SK-N-SH (cell line): Measurements from ENCODE around the gene ABHD17B. TPM values are rescaled to one million over a fixed set of nuclear protein-coding genes. Genes with fewer than 3 reads are reported as not detected.

Source experiments
- CTCF ChIA-PET: fragments of 300-600, 350-600 bp; formaldehyde crosslinking; extraction: SDS; loops from one replicate; lab custom pipeline; 2021; lab: Yijun Ruan, JAX
- POLR2A ChIA-PET: fragments of 350-600 bp; sonication (Branson Sonifier 250); formaldehyde crosslinking; extraction: SDS; loops from one replicate; lab custom pipeline; 2020; ENCODE audit warnings: antibody characterized with exemption, inconsistent platforms; lab: Yijun Ruan, JAX
- DNase-seq: peaks from one replicate; pipeline ENCODE4 v3.0.0; 2012
- H2AFZ ChIP-seq: fragments of 200-600 bp; sonication (generic); 2 replicates; pipeline ENCODE4 v1.8.1; 2016; ENCODE audit warnings: antibody characterized with exemption, mild to moderate bottlenecking, low read depth
- H3F3A ChIP-seq: fragments of 200-600 bp; sonication (generic); replicated peaks from 2 replicates; pipeline ENCODE3; 2016; ENCODE audit warnings: antibody characterized with exemption, mild to moderate bottlenecking; ENCODE audit not compliant: insufficient read depth
- H3K27ac ChIP-seq, 2 experiments: fragments of 200-500 bp in 1 of 2; fragments of 200-600 bp in 1 of 2; sonication (Bioruptor generic) in 1 of 2; sonication (generic), shearing (Covaris generic) in 1 of 2; 2 replicates each; pipeline versions ENCODE4 v1.5.1 to v1.6.1; 2014 to 2016; ENCODE audit warnings: low read depth in 2 of 2, inconsistent platforms in 1 of 2, low read length in 1 of 2, mild to moderate bottlenecking in 1 of 2, mixed read lengths in 1 of 2
- H3K27me3 ChIP-seq: fragments of 200-600 bp; sonication (generic), shearing (Covaris generic); 2 replicates; pipeline ENCODE4 v1.6.1; 2016; ENCODE audit warnings: mixed run types; ENCODE audit not compliant: insufficient read depth
- H3K36me3 ChIP-seq, 2 experiments: fragments of 200-500 bp in 1 of 2; fragments of 200-600 bp in 1 of 2; sonication (Bioruptor generic) in 1 of 2; sonication (generic) in 1 of 2; replicated peaks in 1 of 2; 2 replicates each; pipeline versions ENCODE3 to v1.5.1; 2014 to 2016; ENCODE audit warnings: low read length in 1 of 2, mild to moderate bottlenecking in 1 of 2; ENCODE audit not compliant: insufficient read depth in 2 of 2, control insufficient read depth in 1 of 2
- H3K4me1 ChIP-seq, 2 experiments: fragments of 200-500 bp in 1 of 2; fragments of 200-600 bp in 1 of 2; sonication (Bioruptor generic) in 1 of 2; sonication (generic), shearing (Covaris generic) in 1 of 2; 2 replicates each; pipeline versions ENCODE4 v1.5.1 to v1.6.1; 2014 to 2016; ENCODE audit warnings: low read depth in 1 of 2, low read length in 1 of 2, mixed run types in 1 of 2; ENCODE audit not compliant: insufficient read depth in 2 of 2, control insufficient read depth in 1 of 2
- H3K4me2 ChIP-seq: fragments of 200-600 bp; sonication (generic), shearing (Covaris generic); 2 replicates; pipeline ENCODE4 v1.6.1; 2017; ENCODE audit warnings: mixed run types
- H3K4me3 ChIP-seq, 2 experiments: fragments of 200-500 bp in 1 of 2; fragments of 200-600 bp in 1 of 2; sonication (Bioruptor generic) in 1 of 2; sonication (generic), shearing (Covaris generic) in 1 of 2; 2 replicates each; pipeline versions ENCODE4 v1.5.1 to v1.8.1; 2014 to 2016; ENCODE audit warnings: low read depth in 2 of 2, inconsistent platforms in 1 of 2, low read length in 1 of 2, mild to moderate bottlenecking in 1 of 2, mixed read lengths in 1 of 2, moderate library complexity in 1 of 2
- H3K79me2 ChIP-seq: fragments of 200-600 bp; sonication (generic); 2 replicates; pipeline ENCODE4 v1.8.1; 2017; ENCODE audit warnings: mild to moderate bottlenecking; ENCODE audit not compliant: insufficient read depth
- H3K9ac ChIP-seq: fragments of 200-600 bp; sonication (generic); 2 replicates; pipeline ENCODE4 v1.6.1; 2017; ENCODE audit warnings: mixed run types
- H3K9me2 ChIP-seq: fragments of 200-600 bp; sonication (generic); 2 replicates; pipeline ENCODE4 v1.6.1; 2017; ENCODE audit warnings: mixed run types
- H3K9me3 ChIP-seq: fragments of 200-600 bp; sonication (generic); 2 replicates; pipeline ENCODE4 v1.6.1; 2017; ENCODE audit warnings: mixed run types, mild to moderate bottlenecking, moderate library complexity
- H4K20me1 ChIP-seq: fragments of 200-600 bp; sonication (generic); 2 replicates; pipeline ENCODE4 v1.6.1; 2017; ENCODE audit warnings: mild to moderate bottlenecking, mixed run types; ENCODE audit not compliant: insufficient read depth
- CHD2 ChIP-seq: fragments of 150-350 bp; IDR thresholded peaks from 2 replicates; pipeline ENCODE4 v1.6.1; 2018; ENCODE audit warnings: low read length; ENCODE audit not compliant: partially characterized antibody
- EZH2phosphoT487 ChIP-seq: fragments of 200-600 bp; sonication (generic); IDR thresholded peaks from 2 replicates; pipeline ENCODE4 v1.6.1; 2017; ENCODE audit warnings: low read depth, mixed run types, mild to moderate bottlenecking, antibody characterized with exemption, moderate library complexity, borderline replicate concordance
- FOSL2 ChIP-seq: IDR thresholded peaks from 2 replicates; pipeline ENCODE4 v1.4.0; 2012; ENCODE audit warnings: low read depth, mild to moderate bottlenecking, moderate library complexity, borderline replicate concordance
- FOXJ3 ChIP-seq: sonication (generic); formaldehyde crosslinking; IDR thresholded peaks from 2 replicates; pipeline ENCODE4 v1.5.1; 2020; ENCODE audit warnings: mild to moderate bottlenecking, missing genetic modification reagents
- FOXM1 ChIP-seq: IDR thresholded peaks from 2 replicates; pipeline ENCODE4 v1.4.0; 2012; ENCODE audit warnings: low read depth, mild to moderate bottlenecking
- GABPA ChIP-seq: IDR thresholded peaks from 2 replicates; pipeline ENCODE4 v1.4.0; 2012; ENCODE audit warnings: low read depth, mild to moderate bottlenecking
- MEF2A ChIP-seq: IDR thresholded peaks from 2 replicates; pipeline ENCODE4 v1.4.0; 2012; ENCODE audit warnings: low read depth, borderline replicate concordance
- NFIC ChIP-seq: IDR thresholded peaks from 2 replicates; pipeline ENCODE4 v1.4.0; 2012; ENCODE audit warnings: borderline replicate concordance
- POLR2AphosphoS5 ChIP-seq: IDR thresholded peaks from 2 replicates; pipeline ENCODE4 v1.6.1; 2012; ENCODE audit warnings: low read depth, low read length
- RFX5 ChIP-seq: IDR thresholded peaks from 2 replicates; pipeline ENCODE4 v1.6.1; 2012; ENCODE audit warnings: mild to moderate bottlenecking, improper control_type of control experiment, low read length
- RXRA ChIP-seq: IDR thresholded peaks from 2 replicates; pipeline ENCODE4 v1.4.0; 2012; ENCODE audit warnings: low read depth, mild to moderate bottlenecking, borderline replicate concordance
- SIN3A ChIP-seq: IDR thresholded peaks from 2 replicates; pipeline ENCODE4 v1.6.1; 2012; ENCODE audit warnings: low read depth, mild to moderate bottlenecking, low read length, moderate library complexity, borderline replicate concordance
- SMC3 ChIP-seq: IDR thresholded peaks from 2 replicates; pipeline ENCODE4 v1.6.1; 2012; ENCODE audit warnings: low read depth, low read length, improper control_type of control experiment
- USF1 ChIP-seq: IDR thresholded peaks from 2 replicates; pipeline ENCODE4 v1.4.0; 2012; ENCODE audit warnings: low read depth, borderline replicate concordance
- whole genome bisulfite sequencing: methylation state at CpG from one replicate; pipeline ENCODE4 v1.1.6; 2017; ENCODE audit warnings: low lambda C conversion rate; 5-methylcytosine and 5-hydroxymethylcytosine counted together
- polyA plus RNA-seq, 3 experiments: library from polyadenylated mRNA; depleted of rRNA; stranded (reverse); fragments of >200 nt; gene quantifications; 2 replicates each; pipeline ENCODE4 v1.2.3, GENCODE V29; 2012
- TF ChIP-seq, protein P1 (sequence below): IDR thresholded peaks from 2 replicates; pipeline ENCODE4 v1.6.1; 2012; ENCODE audit warnings: mild to moderate bottlenecking, low read depth, low read length, moderate library complexity
- TF ChIP-seq, protein P2 (sequence below): fragments of 150-350 bp; IDR thresholded peaks from 2 replicates; pipeline ENCODE4 v1.6.1; 2017; ENCODE audit warnings: antibody characterized with exemption, low read length, low read depth, borderline replicate concordance

Gene ABHD17B
- polyA plus RNA-seq, 1 of the 3 experiments (the other 2 are of a cell fraction) = 7.3 TPM

DNA sequence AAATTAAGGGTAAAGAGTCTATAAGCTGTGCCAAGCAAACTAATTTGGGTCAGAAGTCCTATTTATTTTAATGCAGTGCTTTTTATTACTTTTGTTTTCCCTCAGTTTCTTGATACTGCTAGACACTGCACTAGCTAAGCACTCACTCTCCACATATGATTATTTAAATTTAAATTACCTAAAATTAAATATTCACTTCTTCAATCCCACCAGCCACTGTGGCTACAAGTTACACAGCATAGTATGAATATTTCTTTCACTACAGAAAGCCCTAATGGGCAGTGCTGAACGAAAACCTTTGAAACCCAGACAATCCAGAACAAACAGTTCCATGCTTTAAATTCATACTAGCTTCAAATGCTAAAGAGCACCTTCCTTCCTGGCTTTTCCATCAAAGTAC, 23.6 kb downstream of the ABHD17B start:
- Histone ChIP-seq H3K4me1 (no peaks in the 10 kb centered on the region), H3K9me2 (no peaks in the 10 kb centered on the region), H3K4me2 (no peak overlapping the region), H3K27me3 (no peaks in the 10 kb centered on the region), H3K27ac (no peak overlapping the region), H4K20me1 (no peaks in the 10 kb centered on the region; the same call in 1 of the 2 replicates), H3K79me2 (peaks cover 62% of the 10 kb centered on the region), H3K4me3 (no peak overlapping the region), H3K9ac (no peak overlapping the region), H3F3A (no peaks in the 10 kb centered on the region), H3K36me3 (peaks cover 0 to 4% of the 10 kb centered on the region in 2 experiments), H3K9me3 (peaks cover 12% of the 10 kb centered on the region; the same call in 1 of the 2 replicates), H2AFZ (no peak overlapping the region)
- ChIA-PET POLR2A (no interaction called here), CTCF (interaction anchor here (0.6 kb wide), 1 partner anchor 68 kb away, joined by 4 read pairs; no protein-coding TSS in a partner anchor)
- 96% methylated on average over 1 of the region's 1 CpG for WGBS
- no peak for TF ChIP-seq MEF2A
- no peak for DNase-seq

- ChIA-PET CTCF (no interaction called here), POLR2A (no interaction called here)
- Histone ChIP-seq H3K4me2 (no peak overlapping the region), H3K27ac (no peak overlapping the region), H3K9ac (no peak overlapping the region), H3K9me3 (peaks cover 12% of the 10 kb centered on the region; the same call in 1 of the 2 replicates), H3K9me2 (no peaks in the 10 kb centered on the region), H3F3A (no peaks in the 10 kb centered on the region), H3K4me3 (no peak overlapping the region), H2AFZ (no peak overlapping the region), H3K36me3 (peaks cover 0 to 4% of the 10 kb centered on the region in 2 experiments), H3K4me1 (no peaks in the 10 kb centered on the region), H4K20me1 (no peaks in the 10 kb centered on the region; the same call in 1 of the 2 replicates), H3K27me3 (no peaks in the 10 kb centered on the region), H3K79me2 (peaks cover 70% of the 10 kb centered on the region)
- whole genome bisulfite sequencing = 97% methylated on average over 10 of the region's 10 CpGs
- no peak for DNase-seq
- TF ChIP-seq NFIC (no peak), SMC3 (no peak), GABPA (no peak), SIN3A (no peak)
Measured at GRCh38 chr9:71886541-71886940, 24.5 kb downstream of the ABHD17B start.

DNA sequence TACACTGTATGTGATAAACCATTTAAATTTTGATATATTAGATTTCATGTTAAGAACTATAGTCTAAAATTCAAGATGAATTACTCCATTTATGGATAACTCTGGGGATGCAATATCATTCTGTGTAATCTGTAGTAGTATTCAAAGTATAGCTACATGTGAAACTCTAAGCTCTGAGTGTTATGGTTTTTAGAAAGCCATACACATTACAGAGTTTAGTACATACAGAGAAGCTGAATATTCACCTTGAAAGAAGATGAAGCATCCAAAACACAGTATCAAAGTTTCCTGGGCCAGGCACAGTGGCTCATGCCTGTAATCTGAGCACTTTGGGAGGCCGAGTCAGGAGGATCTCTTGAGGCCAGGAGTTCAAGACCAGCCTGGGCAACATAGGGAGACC, 25.0 kb downstream of the ABHD17B start:
- CTCF ChIA-PET = no interaction called here
- H3F3A ChIP-seq = no peaks in the 10 kb centered on the region
- no peaks in the 10 kb centered on the region for H3K27me3 ChIP-seq
- 100% methylated on average over 1 of the region's 1 CpG for WGBS
- H2AFZ ChIP-seq = no peak overlapping the region
- no peak overlapping the region for H3K4me3 ChIP-seq
- H3K9me3 ChIP-seq = peaks cover 12% of the 10 kb centered on the region; the same call in 1 of the 2 replicates
- H4K20me1 ChIP-seq = no peaks in the 10 kb centered on the region; the same call in 1 of the 2 replicates
- DNase-seq = no peak
- H3K79me2 ChIP-seq = peaks cover 75% of the 10 kb centered on the region
- TF ChIP-seq USF1 (no peak), MEF2A (no peak), RFX5 (no peak), FOXM1 (no peak), EZH2phosphoT487 (no peak), RXRA (no peak), FOSL2 (no peak), FOXJ3 (no peak), CHD2 (no peak), POLR2AphosphoS5 (no peak), GABPA (no peak)
- TF ChIP-seq, protein P1, sequence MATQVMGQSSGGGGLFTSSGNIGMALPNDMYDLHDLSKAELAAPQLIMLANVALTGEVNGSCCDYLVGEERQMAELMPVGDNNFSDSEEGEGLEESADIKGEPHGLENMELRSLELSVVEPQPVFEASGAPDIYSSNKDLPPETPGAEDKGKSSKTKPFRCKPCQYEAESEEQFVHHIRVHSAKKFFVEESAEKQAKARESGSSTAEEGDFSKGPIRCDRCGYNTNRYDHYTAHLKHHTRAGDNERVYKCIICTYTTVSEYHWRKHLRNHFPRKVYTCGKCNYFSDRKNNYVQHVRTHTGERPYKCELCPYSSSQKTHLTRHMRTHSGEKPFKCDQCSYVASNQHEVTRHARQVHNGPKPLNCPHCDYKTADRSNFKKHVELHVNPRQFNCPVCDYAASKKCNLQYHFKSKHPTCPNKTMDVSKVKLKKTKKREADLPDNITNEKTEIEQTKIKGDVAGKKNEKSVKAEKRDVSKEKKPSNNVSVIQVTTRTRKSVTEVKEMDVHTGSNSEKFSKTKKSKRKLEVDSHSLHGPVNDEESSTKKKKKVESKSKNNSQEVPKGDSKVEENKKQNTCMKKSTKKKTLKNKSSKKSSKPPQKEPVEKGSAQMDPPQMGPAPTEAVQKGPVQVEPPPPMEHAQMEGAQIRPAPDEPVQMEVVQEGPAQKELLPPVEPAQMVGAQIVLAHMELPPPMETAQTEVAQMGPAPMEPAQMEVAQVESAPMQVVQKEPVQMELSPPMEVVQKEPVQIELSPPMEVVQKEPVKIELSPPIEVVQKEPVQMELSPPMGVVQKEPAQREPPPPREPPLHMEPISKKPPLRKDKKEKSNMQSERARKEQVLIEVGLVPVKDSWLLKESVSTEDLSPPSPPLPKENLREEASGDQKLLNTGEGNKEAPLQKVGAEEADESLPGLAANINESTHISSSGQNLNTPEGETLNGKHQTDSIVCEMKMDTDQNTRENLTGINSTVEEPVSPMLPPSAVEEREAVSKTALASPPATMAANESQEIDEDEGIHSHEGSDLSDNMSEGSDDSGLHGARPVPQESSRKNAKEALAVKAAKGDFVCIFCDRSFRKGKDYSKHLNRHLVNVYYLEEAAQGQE = no peak
- TF ChIP-seq, protein P2, sequence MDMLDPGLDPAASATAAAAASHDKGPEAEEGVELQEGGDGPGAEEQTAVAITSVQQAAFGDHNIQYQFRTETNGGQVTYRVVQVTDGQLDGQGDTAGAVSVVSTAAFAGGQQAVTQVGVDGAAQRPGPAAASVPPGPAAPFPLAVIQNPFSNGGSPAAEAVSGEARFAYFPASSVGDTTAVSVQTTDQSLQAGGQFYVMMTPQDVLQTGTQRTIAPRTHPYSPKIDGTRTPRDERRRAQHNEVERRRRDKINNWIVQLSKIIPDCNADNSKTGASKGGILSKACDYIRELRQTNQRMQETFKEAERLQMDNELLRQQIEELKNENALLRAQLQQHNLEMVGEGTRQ = no peak
- no peak overlapping the region for H3K9ac ChIP-seq
- H3K4me2 ChIP-seq = no peak overlapping the region
- POLR2A ChIA-PET = no interaction called here
- no peaks in the 10 kb centered on the region for H3K4me1 ChIP-seq
- H3K27ac ChIP-seq = no peak overlapping the region
- peaks cover 0 to 4% of the 10 kb centered on the region in 2 experiments for H3K36me3 ChIP-seq
- no peaks in the 10 kb centered on the region for H3K9me2 ChIP-seq
